ENCODE measurements around the gene IRS2. TPM values are rescaled to one million over a fixed set of nuclear protein-coding genes. Genes with fewer than 3 reads are reported as not detected.

IRS2 gene
- total and polyA plus RNA-seq, 2 of the 8 experiments (the other 6 are each of a cell fraction or from before 2014, with no cell fraction given) = 2.6 to 17.0 TPM

- no peak overlapping the region for H4K91ac ChIP-seq (replicated peaks; ENCODE audit: insufficient read length, low read length)
- H3K79me1 ChIP-seq (ENCODE audit: low read depth, low read length) = no peaks in the 10 kb centered on the region
- H2BK120ac ChIP-seq (replicated peaks; ENCODE audit: low read depth, low read length) = no peak overlapping the region
- no peaks in the 10 kb centered on the region for H4K20me1 ChIP-seq (replicated peaks in 1 of 2; ENCODE audit: control insufficient read depth in 1 of 2, insufficient read depth in 2 of 2, low read length in 2 of 2)
- no peak for FAIRE-seq
- no peak overlapping the region for H3K9ac ChIP-seq (replicated peaks in 1 of 4; ENCODE audit: extremely low read depth in 1 of 4, low read depth in 3 of 4, low read length in 3 of 4)
- H3K27me3 ChIP-seq (replicated peaks in 1 of 4; ENCODE audit: control insufficient read depth in 3 of 4, extremely low read depth in 1 of 4, insufficient read depth in 3 of 4, low read length in 3 of 4) = no peaks in the 10 kb centered on the region; a peak in 1 of 7 replicates
- no peaks in the 10 kb centered on the region for H3K36me3 ChIP-seq (ENCODE audit: control insufficient read depth in 2 of 4, insufficient read depth in 4 of 4, low read length in 3 of 4)
- ChIA-PET CTCF (ENCODE audit: partially characterized antibody) (no interaction called here), POLR2A (ENCODE audit: partially characterized antibody) (no interaction called here)
- no peaks in the 10 kb centered on the region for H3K79me2 ChIP-seq (ENCODE audit: control insufficient read depth in 1 of 2, insufficient read depth in 2 of 2, low read length in 2 of 2)
- no peak overlapping the region for H3K4ac ChIP-seq (replicated peaks; ENCODE audit: insufficient read length, low read depth, low read length)
- H4K8ac ChIP-seq (ENCODE audit: extremely low read depth, insufficient read depth, low read length) = no peak overlapping the region
- H4K5ac ChIP-seq (ENCODE audit: insufficient read length, low read depth, low read length) = no peak overlapping the region
- no peaks in the 10 kb centered on the region for H3K23me2 ChIP-seq (ENCODE audit: low read depth, low read length)
- no peak overlapping the region for H2BK12ac ChIP-seq (ENCODE audit: low read depth, low read length)
- no peaks in the 10 kb centered on the region for H3K9me3 ChIP-seq (ENCODE audit: insufficient read depth in 2 of 2, low read depth in 1 of 2, low read length in 1 of 2)
- no peak overlapping the region for H3K18ac ChIP-seq (ENCODE audit: extremely low read depth, low read length)
- WGBS, 2 experiments (ENCODE audit: extremely low coverage in 1 of 2, insufficient coverage in 1 of 2, insufficient read length in 1 of 2, insufficient replicate concordance in 2 of 2, low coverage in 1 of 2, low lambda C conversion rate in 2 of 2, missing lambda C conversion rate in 1 of 2) = 93% methylated on average over 5 of the region's 5 CpGs; no CpG with 5 or more reads in 1 of the 2 experiments
- H2BK5ac ChIP-seq (ENCODE audit: low read depth, low read length) = no peak overlapping the region
- H3K56ac ChIP-seq (replicated peaks; ENCODE audit: insufficient read length, low read depth, low read length) = no peak overlapping the region
- H2BK20ac ChIP-seq (ENCODE audit: low read length) = no peak overlapping the region
- no peak overlapping the region for H3K4me2 ChIP-seq (ENCODE audit: insufficient read depth in 1 of 2, low read depth in 2 of 2, low read length in 2 of 2)
- H3K14ac ChIP-seq (ENCODE audit: insufficient read length) = no peak overlapping the region
- no peak overlapping the region for H3K4me3 ChIP-seq (ENCODE audit: extremely low read depth in 1 of 4, insufficient read depth in 2 of 4, low read depth in 3 of 4, low read length in 4 of 4)
- no peak overlapping the region for H2BK15ac ChIP-seq (ENCODE audit: low read length)
- H3K4me1 ChIP-seq (replicated peaks in 1 of 4; ENCODE audit: control insufficient read depth in 3 of 4, insufficient read depth in 4 of 4, low read length in 3 of 4) = peaks cover 0 to 7% (median 5%) of the 10 kb centered on the region in 4 experiments; a peak in 2 of 7 replicates
- no peak overlapping the region for H2AFZ ChIP-seq (ENCODE audit: low read length)
- DNase-seq (ENCODE audit: low read depth in 1 of 2, low spot score in 2 of 2) = no peak
- no peak overlapping the region for H2AK5ac ChIP-seq (ENCODE audit: low read depth, low read length)
- H3K23ac ChIP-seq (ENCODE audit: insufficient read length) = no peak overlapping the region
- H3K27ac ChIP-seq (ENCODE audit: low read depth, low read length) = no peak overlapping the region
- TF ChIP-seq ATF3 (IDR thresholded peaks at IDR 0.05; ENCODE audit: insufficient read depth, low read depth, low read length) = no peak
- TF ChIP-seq RAD21 (IDR thresholded peaks at IDR 0.05 in 1 of 2, conservative IDR thresholded peaks at IDR 0.05 in 1 of 2; ENCODE audit: low read depth in 2 of 2, low read length in 2 of 2) = no peak
- no peak for TF ChIP-seq PHF8 (conservative IDR thresholded peaks at IDR 0.05; ENCODE audit: low read depth, low read length)
- TF ChIP-seq EGR1 (IDR thresholded peaks at IDR 0.05; ENCODE audit: borderline replicate concordance, low read depth, low read length) = no peak
- no peak for TF ChIP-seq USF2 (IDR thresholded peaks at IDR 0.05; ENCODE audit: low read length)
- no peak for TF ChIP-seq SIX5 (IDR thresholded peaks at IDR 0.05; ENCODE audit: low read depth, low read length)
- no peak for TF ChIP-seq SP2 (IDR thresholded peaks at IDR 0.05; ENCODE audit: low read length)
- TF ChIP-seq TEAD4 (IDR thresholded peaks at IDR 0.05; ENCODE audit: low read depth, low read length) = no peak
- TF ChIP-seq SP1 (IDR thresholded peaks at IDR 0.05; ENCODE audit: low read depth, low read length) = no peak
- TF ChIP-seq KDM4A (IDR thresholded peaks at IDR 0.05; ENCODE audit: low read depth, low read length, severe bottlenecking) = no peak
- no peak for TF ChIP-seq CHD2 (IDR thresholded peaks at IDR 0.05; ENCODE audit: low read length)
- TF ChIP-seq TBP (IDR thresholded peaks at IDR 0.05; ENCODE audit: low read depth, low read length) = no peak
- no peak for TF ChIP-seq HDAC2 (IDR thresholded peaks at IDR 0.05; ENCODE audit: borderline replicate concordance in 1 of 2, low read depth in 2 of 2, low read length in 2 of 2)
These were observed 32.5 kb upstream of the IRS2 start for GRCh38 chr13:109818886-109819285.

Data from H1 (cell line).